ENCODE measurements around the gene EPB41L3. TPM values are rescaled to one million over a fixed set of nuclear protein-coding genes. Genes with fewer than 3 reads are reported as not detected.

The EPB41L3 gene
- polyA plus RNA-seq, 2 of the 4 experiments (the other 2 are of a cell fraction) = 0.46 to 1.00 TPM

DNA sequence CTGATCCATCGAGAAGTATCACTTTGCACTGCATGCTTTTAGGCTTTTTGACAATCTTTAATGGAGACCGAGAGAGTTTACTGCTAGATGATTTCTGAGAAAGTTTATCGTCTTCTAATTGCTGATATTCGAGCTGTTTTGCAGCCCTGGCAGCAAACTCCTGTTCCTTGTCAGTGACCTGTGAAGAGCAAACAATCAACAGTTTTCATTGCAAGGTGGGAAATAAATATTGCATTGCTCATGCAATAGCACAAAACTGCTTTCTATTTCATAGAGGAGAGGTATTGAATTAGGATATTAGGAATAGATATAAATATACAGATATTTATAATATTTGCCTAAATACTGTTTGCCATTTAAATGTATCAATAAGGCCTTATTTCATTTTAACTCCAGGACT lies 65.5 kb downstream of the EPB41L3 start:
- WGBS (ENCODE audit: missing lambda C conversion rate) = 2% methylated on average over 4 of the region's 4 CpGs
- ATAC-seq = no peak
- CTCF ChIA-PET = no interaction called here
- TF ChIP-seq RCOR1 (IDR thresholded peaks at IDR 0.05; ENCODE audit: low read depth, low read length) = no peak
- TF ChIP-seq BHLHE40 (IDR thresholded peaks at IDR 0.05; ENCODE audit: low read depth, low read length) = no peak
- TF ChIP-seq POLR2A (IDR thresholded peaks at IDR 0.05; ENCODE audit: low read length) = no peak
- TF ChIP-seq HOXA7 (CRISPR knock-in tag; IDR thresholded peaks at IDR 0.05) = no peak
- no peak for TF ChIP-seq HOXB13 (CRISPR knock-in tag; IDR thresholded peaks at IDR 0.05; ENCODE audit: low read depth)
- TF ChIP-seq CHD2 (IDR thresholded peaks at IDR 0.05; ENCODE audit: low read length, partially characterized antibody) = no peak
- no peak overlapping the region for H3K4me2 ChIP-seq
- no peak overlapping the region for H3K27ac ChIP-seq
- FAIRE-seq = no peak
- H3K4me1 ChIP-seq = no peaks in the 10 kb centered on the region
- H3K4me3 ChIP-seq = no peak overlapping the region
- H3K9me3 ChIP-seq = no peaks in the 10 kb centered on the region
- no peak for DNase-seq (ENCODE audit: low read depth in 1 of 2, low spot score in 1 of 2)
- POLR2A ChIA-PET = no interaction called here

GRCh38 chr18:5476961-5477800 lies 66.6 kb downstream of the EPB41L3 start:
- ChIA-PET POLR2A (no interaction called here), CTCF (no interaction called here)
- Histone ChIP-seq H3K4me2 (no peak overlapping the region), H3K27ac (no peak overlapping the region), H3K4me1 (no peaks in the 10 kb centered on the region), H3K4me3 (no peak overlapping the region), H3K9me3 (no peaks in the 10 kb centered on the region)
- DNase-seq (ENCODE audit: low read depth in 1 of 2, low spot score in 1 of 2) = no peak
- FAIRE-seq = no peak
- TF ChIP-seq, protein P1, sequence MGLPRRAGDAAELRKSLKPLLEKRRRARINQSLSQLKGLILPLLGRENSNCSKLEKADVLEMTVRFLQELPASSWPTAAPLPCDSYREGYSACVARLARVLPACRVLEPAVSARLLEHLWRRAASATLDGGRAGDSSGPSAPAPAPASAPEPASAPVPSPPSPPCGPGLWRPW (IDR thresholded peaks at IDR 0.05) = no peak
- TF ChIP-seq, protein P2, sequence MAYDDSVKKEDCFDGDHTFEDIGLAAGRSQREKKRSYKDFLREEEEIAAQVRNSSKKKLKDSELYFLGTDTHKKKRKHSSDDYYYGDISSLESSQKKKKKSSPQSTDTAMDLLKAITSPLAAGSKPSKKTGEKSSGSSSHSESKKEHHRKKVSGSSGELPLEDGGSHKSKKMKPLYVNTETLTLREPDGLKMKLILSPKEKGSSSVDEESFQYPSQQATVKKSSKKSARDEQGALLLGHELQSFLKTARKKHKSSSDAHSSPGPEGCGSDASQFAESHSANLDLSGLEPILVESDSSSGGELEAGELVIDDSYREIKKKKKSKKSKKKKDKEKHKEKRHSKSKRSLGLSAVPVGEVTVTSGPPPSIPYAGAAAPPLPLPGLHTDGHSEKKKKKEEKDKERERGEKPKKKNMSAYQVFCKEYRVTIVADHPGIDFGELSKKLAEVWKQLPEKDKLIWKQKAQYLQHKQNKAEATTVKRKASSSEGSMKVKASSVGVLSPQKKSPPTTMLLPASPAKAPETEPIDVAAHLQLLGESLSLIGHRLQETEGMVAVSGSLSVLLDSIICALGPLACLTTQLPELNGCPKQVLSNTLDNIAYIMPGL (CRISPR knock-in tag; IDR thresholded peaks at IDR 0.05; ENCODE audit: borderline replicate concordance) = no peak
- no peak for TF ChIP-seq KDM1A (IDR thresholded peaks at IDR 0.05; ENCODE audit: low read depth)
- TF ChIP-seq FOSL2 (IDR thresholded peaks at IDR 0.05) = no peak
- TF ChIP-seq FOSL2 (CRISPR knock-in tag; IDR thresholded peaks at IDR 0.05) = no peak
- TF ChIP-seq, protein P3, sequence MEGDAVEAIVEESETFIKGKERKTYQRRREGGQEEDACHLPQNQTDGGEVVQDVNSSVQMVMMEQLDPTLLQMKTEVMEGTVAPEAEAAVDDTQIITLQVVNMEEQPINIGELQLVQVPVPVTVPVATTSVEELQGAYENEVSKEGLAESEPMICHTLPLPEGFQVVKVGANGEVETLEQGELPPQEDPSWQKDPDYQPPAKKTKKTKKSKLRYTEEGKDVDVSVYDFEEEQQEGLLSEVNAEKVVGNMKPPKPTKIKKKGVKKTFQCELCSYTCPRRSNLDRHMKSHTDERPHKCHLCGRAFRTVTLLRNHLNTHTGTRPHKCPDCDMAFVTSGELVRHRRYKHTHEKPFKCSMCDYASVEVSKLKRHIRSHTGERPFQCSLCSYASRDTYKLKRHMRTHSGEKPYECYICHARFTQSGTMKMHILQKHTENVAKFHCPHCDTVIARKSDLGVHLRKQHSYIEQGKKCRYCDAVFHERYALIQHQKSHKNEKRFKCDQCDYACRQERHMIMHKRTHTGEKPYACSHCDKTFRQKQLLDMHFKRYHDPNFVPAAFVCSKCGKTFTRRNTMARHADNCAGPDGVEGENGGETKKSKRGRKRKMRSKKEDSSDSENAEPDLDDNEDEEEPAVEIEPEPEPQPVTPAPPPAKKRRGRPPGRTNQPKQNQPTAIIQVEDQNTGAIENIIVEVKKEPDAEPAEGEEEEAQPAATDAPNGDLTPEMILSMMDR (IDR thresholded peaks at IDR 0.05) = no peak
- no peak for TF ChIP-seq RARB (CRISPR knock-in tag; IDR thresholded peaks at IDR 0.05)
- TF ChIP-seq RFX5 (IDR thresholded peaks at IDR 0.05) = no peak
- TF ChIP-seq ZSCAN20 (CRISPR knock-in tag; IDR thresholded peaks at IDR 0.05) = no peak
- TF ChIP-seq, protein P4, sequence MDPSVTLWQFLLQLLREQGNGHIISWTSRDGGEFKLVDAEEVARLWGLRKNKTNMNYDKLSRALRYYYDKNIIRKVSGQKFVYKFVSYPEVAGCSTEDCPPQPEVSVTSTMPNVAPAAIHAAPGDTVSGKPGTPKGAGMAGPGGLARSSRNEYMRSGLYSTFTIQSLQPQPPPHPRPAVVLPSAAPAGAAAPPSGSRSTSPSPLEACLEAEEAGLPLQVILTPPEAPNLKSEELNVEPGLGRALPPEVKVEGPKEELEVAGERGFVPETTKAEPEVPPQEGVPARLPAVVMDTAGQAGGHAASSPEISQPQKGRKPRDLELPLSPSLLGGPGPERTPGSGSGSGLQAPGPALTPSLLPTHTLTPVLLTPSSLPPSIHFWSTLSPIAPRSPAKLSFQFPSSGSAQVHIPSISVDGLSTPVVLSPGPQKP (IDR thresholded peaks at IDR 0.05; ENCODE audit: low read depth, low read length) = no peak
- TF ChIP-seq TP53 (CRISPR knock-in tag; IDR thresholded peaks at IDR 0.05) = no peak
- TF ChIP-seq HOXB13 (CRISPR knock-in tag; IDR thresholded peaks at IDR 0.05; ENCODE audit: low read depth) = no peak
- TF ChIP-seq, protein P5, sequence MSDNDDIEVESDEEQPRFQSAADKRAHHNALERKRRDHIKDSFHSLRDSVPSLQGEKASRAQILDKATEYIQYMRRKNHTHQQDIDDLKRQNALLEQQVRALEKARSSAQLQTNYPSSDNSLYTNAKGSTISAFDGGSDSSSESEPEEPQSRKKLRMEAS (IDR thresholded peaks at IDR 0.05) = no peak
- TF ChIP-seq JUN (IDR thresholded peaks at IDR 0.05) = no peak
- no peak for TF ChIP-seq TFCP2L1 (CRISPR knock-in tag; IDR thresholded peaks at IDR 0.05)
- TF ChIP-seq, protein P6, sequence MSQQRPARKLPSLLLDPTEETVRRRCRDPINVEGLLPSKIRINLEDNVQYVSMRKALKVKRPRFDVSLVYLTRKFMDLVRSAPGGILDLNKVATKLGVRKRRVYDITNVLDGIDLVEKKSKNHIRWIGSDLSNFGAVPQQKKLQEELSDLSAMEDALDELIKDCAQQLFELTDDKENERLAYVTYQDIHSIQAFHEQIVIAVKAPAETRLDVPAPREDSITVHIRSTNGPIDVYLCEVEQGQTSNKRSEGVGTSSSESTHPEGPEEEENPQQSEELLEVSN (IDR thresholded peaks at IDR 0.05; ENCODE audit: borderline replicate concordance, low read depth) = no peak
- TF ChIP-seq SREBF2 (IDR thresholded peaks at IDR 0.05) = no peak
- no peak for TF ChIP-seq PBX3 (IDR thresholded peaks at IDR 0.05)
- no peak for TF ChIP-seq MAFK (IDR thresholded peaks at IDR 0.05; ENCODE audit: partially characterized antibody)
- no peak for TF ChIP-seq PHF8 (IDR thresholded peaks at IDR 0.05; ENCODE audit: borderline replicate concordance, low read depth)
- no peak for TF ChIP-seq EP300 (IDR thresholded peaks at IDR 0.05)
- 18% methylated on average over 6 of the region's 6 CpGs for WGBS (ENCODE audit: missing lambda C conversion rate)
- ATAC-seq = no peak

Data from A549 (cell line).